ENCODE measurements around the gene SHISA9.

DNA sequence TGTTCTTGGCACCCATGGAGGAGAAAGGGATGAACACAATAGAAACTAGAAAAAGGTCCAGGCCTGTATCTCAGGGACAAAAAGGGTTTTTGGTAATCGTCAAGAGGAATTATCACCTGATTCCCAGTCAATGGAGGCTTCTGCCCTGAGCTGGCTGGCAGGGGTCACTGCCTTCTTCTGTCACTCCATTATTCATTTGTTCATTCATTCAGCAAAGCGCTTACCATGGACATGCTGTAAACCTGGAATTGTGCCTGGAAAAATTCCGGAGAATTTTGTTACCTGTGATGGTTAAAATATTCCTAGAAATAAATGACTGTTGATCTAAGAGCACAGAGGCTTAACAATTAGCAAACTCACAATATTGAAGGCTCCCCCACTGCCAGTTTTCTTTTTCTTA, 212.3 kb downstream of the SHISA9 start:
- TF ChIP-seq TAF1 (IDR thresholded peaks at IDR 0.05; ENCODE audit: borderline replicate concordance, insufficient read depth, low read length) = no peak
- TF ChIP-seq SIN3A (IDR thresholded peaks at IDR 0.05; ENCODE audit: borderline replicate concordance, insufficient read depth, low read length) = no peak
- no peak for TF ChIP-seq POLR2AphosphoS5 (IDR thresholded peaks at IDR 0.05; ENCODE audit: low read depth, low read length)
- TF ChIP-seq, protein P1, sequence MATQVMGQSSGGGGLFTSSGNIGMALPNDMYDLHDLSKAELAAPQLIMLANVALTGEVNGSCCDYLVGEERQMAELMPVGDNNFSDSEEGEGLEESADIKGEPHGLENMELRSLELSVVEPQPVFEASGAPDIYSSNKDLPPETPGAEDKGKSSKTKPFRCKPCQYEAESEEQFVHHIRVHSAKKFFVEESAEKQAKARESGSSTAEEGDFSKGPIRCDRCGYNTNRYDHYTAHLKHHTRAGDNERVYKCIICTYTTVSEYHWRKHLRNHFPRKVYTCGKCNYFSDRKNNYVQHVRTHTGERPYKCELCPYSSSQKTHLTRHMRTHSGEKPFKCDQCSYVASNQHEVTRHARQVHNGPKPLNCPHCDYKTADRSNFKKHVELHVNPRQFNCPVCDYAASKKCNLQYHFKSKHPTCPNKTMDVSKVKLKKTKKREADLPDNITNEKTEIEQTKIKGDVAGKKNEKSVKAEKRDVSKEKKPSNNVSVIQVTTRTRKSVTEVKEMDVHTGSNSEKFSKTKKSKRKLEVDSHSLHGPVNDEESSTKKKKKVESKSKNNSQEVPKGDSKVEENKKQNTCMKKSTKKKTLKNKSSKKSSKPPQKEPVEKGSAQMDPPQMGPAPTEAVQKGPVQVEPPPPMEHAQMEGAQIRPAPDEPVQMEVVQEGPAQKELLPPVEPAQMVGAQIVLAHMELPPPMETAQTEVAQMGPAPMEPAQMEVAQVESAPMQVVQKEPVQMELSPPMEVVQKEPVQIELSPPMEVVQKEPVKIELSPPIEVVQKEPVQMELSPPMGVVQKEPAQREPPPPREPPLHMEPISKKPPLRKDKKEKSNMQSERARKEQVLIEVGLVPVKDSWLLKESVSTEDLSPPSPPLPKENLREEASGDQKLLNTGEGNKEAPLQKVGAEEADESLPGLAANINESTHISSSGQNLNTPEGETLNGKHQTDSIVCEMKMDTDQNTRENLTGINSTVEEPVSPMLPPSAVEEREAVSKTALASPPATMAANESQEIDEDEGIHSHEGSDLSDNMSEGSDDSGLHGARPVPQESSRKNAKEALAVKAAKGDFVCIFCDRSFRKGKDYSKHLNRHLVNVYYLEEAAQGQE (IDR thresholded peaks at IDR 0.05; ENCODE audit: insufficient read depth in 1 of 2, low read depth in 2 of 2, low read length in 2 of 2) = no peak
